ENCODE measurements around the gene MRPL28.
"Not testable (repeated sequence)": the region's sequence is repeated elsewhere in the genome, so short reads cannot be mapped to it uniquely, and the experiment has no call there.

MRPL28 gene

GRCh38 chr16:350203-350602 lies 20.1 kb downstream of the MRPL28 start:
- TF ChIP-seq CTCF (IDR thresholded peaks at IDR 0.05), result no peak
- TF ChIP-seq ZFX (IDR thresholded peaks at IDR 0.05; ENCODE audit: borderline replicate concordance), result no peak

GRCh38 chr16:349211-349610 lies 21.1 kb downstream of the MRPL28 start:
- H3K27ac ChIP-seq, result no peak overlapping the region
- TF ChIP-seq CTCF (IDR thresholded peaks at IDR 0.05) (no peak), ZFX (IDR thresholded peaks at IDR 0.05; ENCODE audit: borderline replicate concordance) (no peak)

More at GRCh38 chr16:350203-350602, 20.1 kb downstream of the MRPL28 start:
- no peak overlapping the region for H3K27ac ChIP-seq

- H3K27ac ChIP-seq, result not testable (repeated sequence)
Measured at GRCh38 chr16:348495-348894, 21.8 kb downstream of the MRPL28 start.

DNA sequence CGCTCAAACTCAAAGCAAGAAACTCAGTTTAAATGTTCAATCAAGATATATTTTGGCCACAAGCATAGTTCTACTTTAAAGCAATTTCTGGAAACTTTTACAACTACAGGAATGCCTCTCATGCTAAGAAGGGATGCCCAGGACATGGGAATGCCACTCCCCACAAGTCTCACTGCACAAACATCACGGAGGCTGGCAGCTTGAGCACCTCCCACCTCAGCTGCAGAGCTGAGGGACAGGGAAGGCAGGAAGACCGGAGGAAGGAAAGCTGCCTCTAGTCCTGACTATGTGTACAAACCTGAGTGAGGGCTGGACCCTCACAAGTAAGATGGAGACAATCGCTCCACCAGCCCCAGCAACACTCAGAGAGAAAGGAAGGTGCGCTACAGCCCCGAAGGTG lies 23.1 kb downstream of the MRPL28 start:
- no peak overlapping the region for H3K27ac ChIP-seq
- TF ChIP-seq CTCF (IDR thresholded peaks at IDR 0.05) (no peak), ZFX (IDR thresholded peaks at IDR 0.05; ENCODE audit: borderline replicate concordance) (no peak)

- no peak overlapping the region for H3K27ac ChIP-seq
- no peak for TF ChIP-seq CTCF (IDR thresholded peaks at IDR 0.05)
- TF ChIP-seq ZFX (IDR thresholded peaks at IDR 0.05; ENCODE audit: borderline replicate concordance), result no peak
Measured at GRCh38 chr16:346587-346986, 23.8 kb downstream of the MRPL28 start.

GRCh38 chr16:345772-346171 lies 24.6 kb downstream of the MRPL28 start:
- TF ChIP-seq ZFX (IDR thresholded peaks at IDR 0.05; ENCODE audit: borderline replicate concordance) (no peak), CTCF (IDR thresholded peaks at IDR 0.05) (no peak)
- H3K27ac ChIP-seq, result no peak overlapping the region

- H3K27ac ChIP-seq, result peak overlapping the region; percentile 27; the same call in 1 of the 2 replicates
- TF ChIP-seq CTCF (IDR thresholded peaks at IDR 0.05) (no peak), ZFX (IDR thresholded peaks at IDR 0.05; ENCODE audit: borderline replicate concordance) (no peak)
Measured at GRCh38 chr16:342455-343213, 27.7 kb downstream of the MRPL28 start.

GRCh38 chr16:341974-342336 lies 28.4 kb downstream of the MRPL28 start:
- peak overlapping the region; percentile 27; the same call in 1 of the 2 replicates for H3K27ac ChIP-seq

GRCh38 chr16:341095-341973 lies 29.0 kb downstream of the MRPL28 start:
- 0 out of 2 replicates have a peak overlapping the region, but pooled peaks have one; percentile 35 for H3K27ac ChIP-seq
